Measurements from ENCODE around the gene COX4I2. TPM values are rescaled to one million over a fixed set of nuclear protein-coding genes. Genes with fewer than 3 reads are reported as not detected.
A peak's percentile ranks its signal among the peaks of the same experiment; 100 is the strongest.
"Not testable (repeated sequence)": the region's sequence is repeated elsewhere in the genome, so short reads cannot be mapped to it uniquely, and the experiment has no call there.

COX4I2 gene
- total RNA-seq, 4 donors from 2014 or later = 0.83 to 3.1 (median 2.6) TPM; not detected in 1

DNA sequence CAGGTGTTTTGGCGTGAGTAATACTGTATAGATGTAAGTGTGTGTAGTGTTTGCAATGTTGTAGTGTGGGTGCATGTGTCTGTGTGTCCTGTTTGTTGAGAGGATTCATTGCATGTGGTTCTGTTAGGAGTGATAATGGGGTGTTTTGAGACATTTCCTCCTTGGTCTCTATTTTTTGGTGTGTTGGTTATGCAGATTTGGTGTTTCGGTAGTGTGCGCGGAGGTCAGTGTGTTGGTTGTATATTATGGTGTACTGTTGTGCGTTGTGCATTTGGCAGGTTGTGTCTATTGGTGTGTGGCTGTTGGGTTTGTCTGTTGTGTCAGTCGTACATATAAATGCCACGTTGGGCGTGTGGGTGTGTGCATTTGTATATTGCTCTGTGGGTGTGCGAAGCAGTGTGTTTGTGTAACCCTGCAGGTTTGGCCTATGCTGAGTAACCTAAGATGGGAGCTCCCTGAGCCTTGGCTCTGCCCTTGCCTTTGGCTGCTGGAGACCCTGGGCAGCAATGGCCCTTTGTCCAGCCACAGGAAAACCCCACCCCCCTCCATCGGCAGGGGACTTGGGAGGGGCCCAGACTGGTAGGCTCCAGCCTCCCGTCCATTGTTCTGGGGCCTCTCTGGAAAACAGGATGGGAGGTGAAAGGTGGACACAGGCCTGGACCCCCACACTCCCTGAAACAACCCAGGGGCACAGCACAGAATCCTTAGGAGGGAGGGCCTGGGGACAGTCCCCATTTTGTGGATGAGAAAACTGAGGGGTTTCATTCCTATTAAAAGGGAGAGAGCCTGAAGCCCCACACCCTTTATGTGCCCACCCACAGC lies 42.9 kb upstream of the COX4I2 start:
- no peak for DNase-seq
- Histone ChIP-seq H3K27ac (peak overlapping the region; percentile 89 to 94 (median 91)), H3K27me3 (no peaks in the 10 kb centered on the region), H3K36me3 (no peaks in the 10 kb centered on the region), H3K4me3 (no peak overlapping the region), H3K4me1 (peaks cover 7 to 70% (median 33%) of the 10 kb centered on the region in 3 donors), H3K9me3 (no peaks in the 10 kb centered on the region)
- intact Hi-C loops (cut with DNase I) = no loop called here
- 75 to 89% methylated on average over 6 to 8 of the region's 11 CpGs for WGBS, 2 donors
- TF ChIP-seq, protein P1, sequence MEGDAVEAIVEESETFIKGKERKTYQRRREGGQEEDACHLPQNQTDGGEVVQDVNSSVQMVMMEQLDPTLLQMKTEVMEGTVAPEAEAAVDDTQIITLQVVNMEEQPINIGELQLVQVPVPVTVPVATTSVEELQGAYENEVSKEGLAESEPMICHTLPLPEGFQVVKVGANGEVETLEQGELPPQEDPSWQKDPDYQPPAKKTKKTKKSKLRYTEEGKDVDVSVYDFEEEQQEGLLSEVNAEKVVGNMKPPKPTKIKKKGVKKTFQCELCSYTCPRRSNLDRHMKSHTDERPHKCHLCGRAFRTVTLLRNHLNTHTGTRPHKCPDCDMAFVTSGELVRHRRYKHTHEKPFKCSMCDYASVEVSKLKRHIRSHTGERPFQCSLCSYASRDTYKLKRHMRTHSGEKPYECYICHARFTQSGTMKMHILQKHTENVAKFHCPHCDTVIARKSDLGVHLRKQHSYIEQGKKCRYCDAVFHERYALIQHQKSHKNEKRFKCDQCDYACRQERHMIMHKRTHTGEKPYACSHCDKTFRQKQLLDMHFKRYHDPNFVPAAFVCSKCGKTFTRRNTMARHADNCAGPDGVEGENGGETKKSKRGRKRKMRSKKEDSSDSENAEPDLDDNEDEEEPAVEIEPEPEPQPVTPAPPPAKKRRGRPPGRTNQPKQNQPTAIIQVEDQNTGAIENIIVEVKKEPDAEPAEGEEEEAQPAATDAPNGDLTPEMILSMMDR (IDR thresholded peaks at IDR 0.05) = no peak
- no peak for TF ChIP-seq POLR2A (IDR thresholded peaks at IDR 0.05)

DNA sequence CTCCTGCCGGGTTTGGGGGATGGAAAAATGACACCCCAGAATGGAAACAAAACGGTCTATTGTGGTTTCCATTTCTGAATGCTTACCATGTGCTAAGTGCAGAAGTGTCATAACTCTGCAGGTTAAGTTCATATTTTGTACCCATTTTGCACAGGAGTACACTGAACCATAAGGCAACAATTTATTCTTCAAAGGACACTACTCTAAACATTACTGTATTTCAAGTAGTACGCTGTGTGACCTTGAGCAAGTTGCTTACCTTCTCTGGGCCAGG lies 42.4 kb upstream of the COX4I2 start:
- intact Hi-C loops (cut with DNase I) = no loop called here
- TF ChIP-seq, protein P1 (IDR thresholded peaks at IDR 0.05) = no peak
- no peak for TF ChIP-seq POLR2A (IDR thresholded peaks at IDR 0.05)
- Histone ChIP-seq H3K4me3 (no peak overlapping the region), H3K36me3 (no peaks in the 10 kb centered on the region), H3K27me3 (no peaks in the 10 kb centered on the region), H3K9me3 (no peaks in the 10 kb centered on the region), H3K27ac (peak overlapping the region; percentile 89 to 94 (median 91)), H3K4me1 (peaks cover 7 to 65% (median 33%) of the 10 kb centered on the region in 3 donors)
- no peak for DNase-seq
- 50 to 70% methylated on average over 2 to 3 of the region's 3 CpGs for WGBS, 2 donors

DNA sequence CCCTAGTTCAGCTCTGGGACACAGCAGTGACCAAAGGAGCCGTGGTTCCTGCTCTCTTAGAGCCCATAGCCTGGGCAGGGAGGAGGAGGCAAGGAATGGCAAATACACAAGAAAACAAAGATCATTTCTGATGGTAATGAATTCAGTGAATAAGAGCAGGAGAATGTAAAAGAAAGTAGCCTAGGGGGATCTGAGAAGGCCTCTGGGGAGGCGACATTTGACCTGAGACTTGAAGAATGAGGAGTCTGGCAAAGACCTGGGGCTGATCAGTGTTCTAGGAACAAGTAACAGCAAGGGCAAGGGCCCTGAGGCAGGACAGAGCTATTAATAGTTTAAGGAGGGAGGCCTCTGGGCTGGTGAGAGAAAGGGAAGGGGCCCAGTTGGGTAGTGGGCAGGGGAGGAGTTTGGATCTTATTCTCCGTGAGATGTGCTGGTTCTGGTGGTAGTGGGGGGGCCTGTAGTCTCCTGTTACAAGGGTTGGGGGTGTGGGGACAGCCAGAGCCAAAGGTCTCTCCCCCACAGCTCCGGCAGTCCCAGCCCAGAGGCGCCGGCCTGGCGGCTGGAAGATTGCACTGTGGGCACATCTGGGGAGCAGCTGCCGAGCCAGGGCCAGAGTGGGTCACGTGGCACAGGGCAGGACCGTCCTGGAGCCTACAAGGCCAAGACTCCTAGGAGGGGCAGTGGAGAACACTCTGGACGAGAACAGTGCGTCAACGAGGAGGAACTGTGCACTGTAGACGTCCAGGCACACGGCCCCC lies 41.9 kb upstream of the COX4I2 start:
- no peak for DNase-seq
- no peaks in the 10 kb centered on the region for H3K36me3 ChIP-seq
- H3K4me1 ChIP-seq = peaks cover 7 to 60% (median 33%) of the 10 kb centered on the region in 3 donors
- no peaks in the 10 kb centered on the region for H3K27me3 ChIP-seq
- WGBS, 2 donors = 29 to 30% methylated on average over 8 to 13 of the region's 15 CpGs
- no peak overlapping the region for H3K4me3 ChIP-seq
- peak in 2 of 4 donors; percentile 17 to 30 for TF ChIP-seq POLR2A (IDR thresholded peaks at IDR 0.05)
- TF ChIP-seq, protein P1 (IDR thresholded peaks at IDR 0.05) = peak in 1 of 6 experiments; percentile 4
- H3K9me3 ChIP-seq = no peaks in the 10 kb centered on the region
- peak overlapping the region; percentile 89 to 94 (median 91) for H3K27ac ChIP-seq
- intact Hi-C loops (cut with DNase I) = no loop called here

DNA sequence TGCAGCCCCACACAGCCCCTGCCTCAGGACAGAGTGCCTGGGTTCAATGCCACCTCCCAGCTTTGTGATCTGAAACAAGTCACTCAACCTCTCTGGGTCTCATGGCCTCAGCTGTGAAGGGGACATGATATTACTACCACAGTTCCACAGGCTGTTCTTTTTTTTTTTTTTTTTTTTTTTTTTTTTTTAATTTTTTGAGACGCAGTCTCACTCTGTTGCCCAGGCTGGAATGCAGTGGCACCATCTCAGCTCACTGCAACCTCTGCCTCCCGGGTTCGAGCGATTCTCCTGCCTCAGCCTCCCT lies 41.3 kb upstream of the COX4I2 start:
- intact Hi-C loops (cut with DNase I); H3K27me3 ChIP-seq; H3K4me3 ChIP-seq; H3K9me3 ChIP-seq; DNase-seq; H3K36me3 ChIP-seq: not testable (repeated sequence)
- peak overlapping the region; percentile 89 to 94 (median 91) for H3K27ac ChIP-seq
- WGBS, 2 donors = 84 to 86% methylated on average over 4 of the region's 4 CpGs
- H3K4me1 ChIP-seq = peaks cover 7 to 54% (median 33%) of the 10 kb centered on the region in 3 donors

DNA sequence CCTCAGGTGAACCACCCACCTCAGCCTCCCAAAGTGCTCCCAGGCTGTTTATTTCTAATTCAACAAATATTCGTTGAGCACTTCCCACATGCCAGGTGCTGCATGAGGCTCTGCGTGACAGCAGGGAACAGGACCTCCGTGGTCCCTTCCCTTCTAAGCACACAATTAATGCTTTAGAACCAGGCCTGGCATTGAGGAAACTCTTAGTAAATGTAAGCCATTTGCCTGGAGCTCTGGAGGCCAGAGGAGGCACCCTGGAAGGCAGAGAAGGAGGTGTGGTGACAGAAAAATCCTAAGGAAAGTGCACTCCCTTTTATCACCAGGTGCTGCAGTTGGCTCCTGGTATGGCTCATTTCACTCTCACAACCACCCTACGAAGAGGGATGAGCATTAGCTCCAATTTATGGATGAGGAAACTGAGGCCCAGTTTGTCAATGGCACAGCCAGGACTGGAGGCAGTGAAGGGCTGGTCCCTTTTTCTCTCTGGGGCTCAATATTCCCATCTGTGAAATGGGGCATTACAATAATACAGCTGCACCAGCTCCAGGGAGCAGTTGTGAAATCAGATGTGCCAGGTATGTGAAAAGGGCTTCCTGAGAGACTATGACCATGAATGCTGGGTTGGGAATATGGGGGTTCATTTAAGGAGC lies 40.8 kb upstream of the COX4I2 start:
- Histone ChIP-seq H3K9me3 (no peaks in the 10 kb centered on the region), H3K4me1 (peaks cover 7 to 52% (median 33%) of the 10 kb centered on the region in 3 donors), H3K27ac (peak overlapping the region; percentile 89 to 94 (median 91)), H3K4me3 (no peak overlapping the region), H3K36me3 (no peaks in the 10 kb centered on the region), H3K27me3 (no peaks in the 10 kb centered on the region)
- 75 to 86% methylated on average over 3 to 4 of the region's 4 CpGs for WGBS, 2 donors
- intact Hi-C loops (cut with DNase I) = no loop called here
- no peak for DNase-seq
- TF ChIP-seq, protein P1 (IDR thresholded peaks at IDR 0.05) = no peak
- no peak for TF ChIP-seq POLR2A (IDR thresholded peaks at IDR 0.05)
